Vagina (tissue), 2 donors: ENCODE results near the gene SPATA31C1.

Experiments used
- POLR2AphosphoS5 ChIP-seq, 2 donors: sonication (generic); formaldehyde crosslinking; IDR thresholded peaks; one replicate each; pipeline ENCODE4 v1.9.0; 2017; ENCODE audit warnings: antibody characterized with exemption in 2 of 2, mild to moderate bottlenecking in 2 of 2, low read depth in 1 of 2; ENCODE audit not compliant: insufficient read depth in 1 of 2
- TF ChIP-seq, protein P1 (sequence below), 3 experiments: fragments of 450-650 bp in 2 of 3; fragments of 200-600 bp in 1 of 3; sonication (generic) in 1 of 3; IDR thresholded peaks; one replicate each; pipeline ENCODE4 v1.5.1; 2017 to 2019; ENCODE audit warnings: antibody characterized with exemption in 3 of 3, mild to moderate bottlenecking in 2 of 3, moderate library complexity in 2 of 3

DNA sequence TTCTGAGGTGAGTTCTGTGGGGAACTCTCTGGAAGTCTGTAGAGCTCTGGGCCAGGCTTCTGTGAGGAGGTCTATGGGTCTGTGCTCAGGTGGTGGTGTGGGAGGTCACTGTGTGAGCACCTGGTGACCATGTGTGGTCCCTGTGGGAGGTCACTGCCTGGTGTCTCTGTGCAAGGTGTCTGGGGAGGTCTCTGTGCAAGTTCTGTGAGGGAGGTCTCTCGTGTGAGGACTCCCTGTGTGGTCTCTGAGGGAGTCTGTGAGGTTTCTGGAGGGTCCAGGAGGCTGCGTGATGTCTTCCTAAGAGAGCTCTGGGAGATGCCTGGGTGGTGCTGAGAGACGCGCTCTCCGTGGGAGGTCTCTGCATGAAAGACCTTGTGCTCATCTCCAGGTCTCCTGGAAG lies 41.1 kb upstream of the SPATA31C1 start:
- no peak for TF ChIP-seq POLR2AphosphoS5 (IDR thresholded peaks at IDR 0.05; ENCODE audit: insufficient read depth in 1 of 2, low read depth in 1 of 2)
- TF ChIP-seq, protein P1, sequence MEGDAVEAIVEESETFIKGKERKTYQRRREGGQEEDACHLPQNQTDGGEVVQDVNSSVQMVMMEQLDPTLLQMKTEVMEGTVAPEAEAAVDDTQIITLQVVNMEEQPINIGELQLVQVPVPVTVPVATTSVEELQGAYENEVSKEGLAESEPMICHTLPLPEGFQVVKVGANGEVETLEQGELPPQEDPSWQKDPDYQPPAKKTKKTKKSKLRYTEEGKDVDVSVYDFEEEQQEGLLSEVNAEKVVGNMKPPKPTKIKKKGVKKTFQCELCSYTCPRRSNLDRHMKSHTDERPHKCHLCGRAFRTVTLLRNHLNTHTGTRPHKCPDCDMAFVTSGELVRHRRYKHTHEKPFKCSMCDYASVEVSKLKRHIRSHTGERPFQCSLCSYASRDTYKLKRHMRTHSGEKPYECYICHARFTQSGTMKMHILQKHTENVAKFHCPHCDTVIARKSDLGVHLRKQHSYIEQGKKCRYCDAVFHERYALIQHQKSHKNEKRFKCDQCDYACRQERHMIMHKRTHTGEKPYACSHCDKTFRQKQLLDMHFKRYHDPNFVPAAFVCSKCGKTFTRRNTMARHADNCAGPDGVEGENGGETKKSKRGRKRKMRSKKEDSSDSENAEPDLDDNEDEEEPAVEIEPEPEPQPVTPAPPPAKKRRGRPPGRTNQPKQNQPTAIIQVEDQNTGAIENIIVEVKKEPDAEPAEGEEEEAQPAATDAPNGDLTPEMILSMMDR (IDR thresholded peaks at IDR 0.05) = no peak
